RWPE1 (cell line): ENCODE results near the gene GMPR2.

Experiments used
- CTCF ChIA-PET: fragments of 350-600 bp; sonication (Branson Sonifier 250); formaldehyde crosslinking; extraction: SDS; loops from one replicate; lab custom pipeline; 2021; lab: Yijun Ruan, JAX
- POLR2A ChIA-PET: fragments of 400-600 bp; formaldehyde crosslinking; extraction: SDS; loops from one replicate; lab custom pipeline; 2020; ENCODE audit warnings: antibody characterized with exemption; ENCODE audit not compliant: low non-redundant PET; lab: Yijun Ruan, JAX
- DNase-seq: peaks from one replicate; pipeline ENCODE4 v3.0.0; 2012; ENCODE audit warnings: low spot score
- H3K27ac ChIP-seq: fragments of 450-650 bp; 2 replicates; pipeline ENCODE4 v1.5.1; 2017
- CTCF ChIP-seq: fragments of 450-650 bp; conservative IDR thresholded peaks from 2 replicates; pipeline ENCODE4 v1.5.1; 2017; ENCODE audit warnings: low read depth, mild to moderate bottlenecking

GMPR2 gene

GRCh38 chr14:24186831-24187538 lies 45.7 kb upstream of the GMPR2 start:
- H3K27ac ChIP-seq, result peak overlapping the region; percentile 78
- ChIA-PET CTCF (interaction anchor here (0.6 kb wide), 1 partner anchor 74 kb away, joined by 3 read pairs; no protein-coding TSS in a partner anchor), POLR2A (no interaction called here)
- no peak for TF ChIP-seq CTCF
- DNase-seq, result no peak

GRCh38 chr14:24187539-24187915 lies 45.2 kb upstream of the GMPR2 start:
- no peak for DNase-seq
- no peak for TF ChIP-seq CTCF
- peak overlapping the region; percentile 78 for H3K27ac ChIP-seq
- ChIA-PET POLR2A (no interaction called here), CTCF (interaction anchor here (0.6 kb wide), 1 partner anchor 74 kb away, joined by 3 read pairs; no protein-coding TSS in a partner anchor)

GRCh38 chr14:24188251-24189058 lies 44.3 kb upstream of the GMPR2 start, which contains the start of gene IPO4:
Gene IPO4, minus strand, starts transcription at chr14:24188816. Its CDS starts 29 bp downstream, at chr14:24188787.
- H3K27ac ChIP-seq, result peak within 1 kb of the TSS; percentile 78
- TF ChIP-seq CTCF, result no peak
- CTCF ChIA-PET, result interaction anchor here (0.6 to 0.9 kb wide), 3 partner anchors 8 to 120 kb away, joined by 3 read pairs; partner anchors contain the start of genes CIDEB and MDP1
- peak; percentile 98 for DNase-seq
- POLR2A ChIA-PET, result interaction anchor here (0.5 kb wide), 1 partner anchor 24 kb away, joined by 4 read pairs; no protein-coding TSS in a partner anchor

GRCh38 chr14:24189059-24189375 lies 43.7 kb upstream of the GMPR2 start:
- no peak for TF ChIP-seq CTCF
- CTCF ChIA-PET, result interaction anchor here (0.7 to 0.9 kb wide), 2 partner anchors 9 to 119 kb away, joined by 3 read pairs; partner anchors contain the start of gene CIDEB
- no peak for DNase-seq
- H3K27ac ChIP-seq, result peak overlapping the region; percentile 78
- POLR2A ChIA-PET, result interaction anchor here (0.5 kb wide), 1 partner anchor 23 kb away, joined by 4 read pairs; no protein-coding TSS in a partner anchor

- CTCF ChIA-PET, result interaction anchor here (0.7 to 0.9 kb wide), 2 partner anchors 9 to 119 kb away, joined by 3 read pairs; partner anchors contain the start of gene CIDEB
- H3K27ac ChIP-seq, result peak overlapping the region; percentile 40
- DNase-seq, result no peak
- TF ChIP-seq CTCF, result no peak
- POLR2A ChIA-PET, result interaction anchor here (0.5 kb wide), 1 partner anchor 23 kb away, joined by 4 read pairs; no protein-coding TSS in a partner anchor
Measured at GRCh38 chr14:24189460-24189859, 43.3 kb upstream of the GMPR2 start.

- no peak for DNase-seq
- TF ChIP-seq CTCF, result no peak
- ChIA-PET POLR2A (no interaction called here), CTCF (no interaction called here)
- H3K27ac ChIP-seq, result 0 out of 2 replicates have a peak overlapping the region, but pooled peaks have one; percentile 15
Measured at GRCh38 chr14:24190416-24190815, 42.3 kb upstream of the GMPR2 start.
